H1 (cell line): ENCODE measurements around the gene HLA-DPA1. TPM values are rescaled to one million over a fixed set of nuclear protein-coding genes. Genes with fewer than 3 reads are reported as not detected.

Experiments
- CTCF ChIA-PET: fragments of 300-600 bp; sonication (Branson Sonifier 250); formaldehyde crosslinking; loops from one replicate; lab custom pipeline; 2021; ENCODE audit not compliant: partially characterized antibody; lab: Charles Lee
- POLR2A ChIA-PET: fragments of 300-600 bp; sonication (Branson Sonifier 250); formaldehyde crosslinking; loops from one replicate; lab custom pipeline; 2021; ENCODE audit warnings: inconsistent platforms; ENCODE audit not compliant: partially characterized antibody; lab: Charles Lee
- DNase-seq, 2 experiments: peaks; one replicate each; pipeline versions ENCODE4 v3.0.0 to v3.0.0-alpha.2; 2010 to 2022; ENCODE audit warnings: low spot score in 2 of 2, low read depth in 1 of 2, mixed read lengths in 1 of 2
- FAIRE-seq: peaks from 2 replicates; lab custom pipeline; 2011; peaks lifted over from hg19 to GRCh38; lab: Jason Lieb, UNC
- H2AFZ ChIP-seq: 2 replicates; pipeline ENCODE4 v1.8.1; 2012; ENCODE audit warnings: low read length, inconsistent platforms
- H2AK5ac ChIP-seq: 2 replicates; pipeline ENCODE4 v1.6.1; 2013; ENCODE audit warnings: low read depth, low read length
- H2BK120ac ChIP-seq: replicated peaks from 2 replicates; pipeline ENCODE3; 2013; ENCODE audit warnings: low read depth, low read length, inconsistent platforms
- H2BK12ac ChIP-seq: 2 replicates; pipeline ENCODE4 v1.6.1; 2013; ENCODE audit warnings: low read depth, low read length
- H2BK15ac ChIP-seq: 2 replicates; pipeline ENCODE4 v1.6.1; 2013; ENCODE audit warnings: low read length
- H2BK20ac ChIP-seq: 2 replicates; pipeline ENCODE4 v1.6.1; 2013; ENCODE audit warnings: low read length
- H2BK5ac ChIP-seq: 2 replicates; pipeline ENCODE4 v1.6.1; 2013; ENCODE audit warnings: low read depth, low read length
- H3K14ac ChIP-seq: 2 replicates; pipeline ENCODE4 v1.6.1; 2013; ENCODE audit warnings: inconsistent platforms; ENCODE audit not compliant: insufficient read length
- H3K18ac ChIP-seq: 2 replicates; pipeline ENCODE4 v1.6.1; 2013; ENCODE audit warnings: low read length; ENCODE audit errors: extremely low read depth
- H3K23ac ChIP-seq: 2 replicates; pipeline ENCODE4 v1.6.1; 2013; ENCODE audit warnings: inconsistent platforms; ENCODE audit not compliant: insufficient read length
- H3K23me2 ChIP-seq: 2 replicates; pipeline ENCODE4 v1.6.1; 2013; ENCODE audit warnings: low read depth, low read length
- H3K27ac ChIP-seq: 2 replicates; pipeline ENCODE4 v1.6.1; 2011; ENCODE audit warnings: low read depth, low read length, inconsistent platforms
- H3K27me3 ChIP-seq, 4 experiments: replicated peaks in 1 of 4; 1 replicate in 1 of 4; 2 replicates in 3 of 4; pipeline versions ENCODE4 v1.6.1 to v1.8.1; 2011 to 2013; ENCODE audit warnings: low read length in 3 of 4, mild to moderate bottlenecking in 3 of 4, inconsistent platforms in 2 of 4, mixed read lengths in 2 of 4, moderate library complexity in 1 of 4; ENCODE audit not compliant: control insufficient read depth in 3 of 4, insufficient read depth in 3 of 4; ENCODE audit errors: extremely low read depth in 1 of 4
- H3K36me3 ChIP-seq, 4 experiments: 2 replicates each; pipeline versions ENCODE4 v1.6.1 to v1.8.1; 2011 to 2013; ENCODE audit warnings: mild to moderate bottlenecking in 4 of 4, low read length in 3 of 4, moderate library complexity in 2 of 4, control low read depth in 1 of 4, inconsistent platforms in 1 of 4; ENCODE audit not compliant: insufficient read depth in 4 of 4, control insufficient read depth in 2 of 4
- H3K4ac ChIP-seq: replicated peaks from 2 replicates; pipeline ENCODE3; 2013; ENCODE audit warnings: low read length, low read depth, mixed read lengths, inconsistent platforms; ENCODE audit not compliant: insufficient read length
- H3K4me1 ChIP-seq, 4 experiments: replicated peaks in 1 of 4; 1 replicate in 1 of 4; 2 replicates in 3 of 4; pipeline versions ENCODE4 v1.6.1 to v1.8.1; 2011 to 2013; ENCODE audit warnings: low read length in 3 of 4, inconsistent platforms in 2 of 4, mixed read lengths in 1 of 4; ENCODE audit not compliant: insufficient read depth in 4 of 4, control insufficient read depth in 3 of 4
- H3K4me2 ChIP-seq, 2 experiments: 2 replicates each; pipeline versions ENCODE4 v1.6.1 to v1.8.1; 2011 to 2013; ENCODE audit warnings: low read depth in 2 of 2, low read length in 2 of 2, control low read depth in 1 of 2, inconsistent platforms in 1 of 2, mild to moderate bottlenecking in 1 of 2; ENCODE audit not compliant: insufficient read depth in 1 of 2
- H3K4me3 ChIP-seq, 4 experiments: fragments of 200-600, 300-600 bp in 1 of 4; sonication (generic), shearing (Covaris generic), sonication (Bioruptor Twin) in 1 of 4; 2 replicates each; pipeline versions ENCODE4 v1.5.1 to v1.8.1; 2011 to 2016; ENCODE audit warnings: low read length in 4 of 4, low read depth in 3 of 4, control low read depth in 2 of 4, inconsistent platforms in 2 of 4, mild to moderate bottlenecking in 2 of 4, mixed read lengths in 1 of 4, moderate library complexity in 1 of 4; ENCODE audit not compliant: insufficient read depth in 2 of 4; ENCODE audit errors: extremely low read depth in 1 of 4
- H3K56ac ChIP-seq: replicated peaks from 2 replicates; pipeline ENCODE3; 2013; ENCODE audit warnings: low read depth, mild to moderate bottlenecking, mixed read lengths, low read length, inconsistent platforms; ENCODE audit not compliant: insufficient read length
- H3K79me1 ChIP-seq: 2 replicates; pipeline ENCODE4 v1.6.1; 2013; ENCODE audit warnings: low read depth, low read length, control low read depth
- H3K79me2 ChIP-seq, 2 experiments: 2 replicates each; pipeline versions ENCODE4 v1.6.1 to v1.8.1; 2012 to 2013; ENCODE audit warnings: low read length in 2 of 2, mild to moderate bottlenecking in 2 of 2, inconsistent platforms in 1 of 2; ENCODE audit not compliant: insufficient read depth in 2 of 2, control insufficient read depth in 1 of 2
- H3K9ac ChIP-seq, 4 experiments: replicated peaks in 1 of 4; 1 replicate in 1 of 4; 2 replicates in 3 of 4; pipeline versions ENCODE4 v1.6.1 to v1.8.1; 2011 to 2013; ENCODE audit warnings: low read depth in 3 of 4, low read length in 3 of 4, control low read depth in 2 of 4, mild to moderate bottlenecking in 2 of 4, moderate library complexity in 2 of 4, inconsistent platforms in 1 of 4; ENCODE audit errors: extremely low read depth in 1 of 4
- H3K9me3 ChIP-seq, 2 experiments: 2 replicates each; pipeline versions ENCODE4 v1.6.1 to v1.8.1; 2012 to 2013; ENCODE audit warnings: mild to moderate bottlenecking in 2 of 2, moderate library complexity in 2 of 2, control low read depth in 1 of 2, inconsistent platforms in 1 of 2, low read depth in 1 of 2, low read length in 1 of 2, mixed read lengths in 1 of 2; ENCODE audit not compliant: insufficient read depth in 2 of 2
- H4K20me1 ChIP-seq, 2 experiments: replicated peaks in 1 of 2; 2 replicates each; pipeline versions ENCODE3 to v1.8.1; 2011 to 2013; ENCODE audit warnings: inconsistent platforms in 2 of 2, low read length in 2 of 2, mild to moderate bottlenecking in 1 of 2; ENCODE audit not compliant: insufficient read depth in 2 of 2, control insufficient read depth in 1 of 2
- H4K5ac ChIP-seq: 2 replicates; pipeline ENCODE4 v1.6.1; 2013; ENCODE audit warnings: low read length, low read depth, mixed read lengths, inconsistent platforms; ENCODE audit not compliant: insufficient read length
- H4K8ac ChIP-seq: 2 replicates; pipeline ENCODE4 v1.8.0; 2013; ENCODE audit warnings: mild to moderate bottlenecking, moderate library complexity, low read length, inconsistent platforms; ENCODE audit not compliant: insufficient read depth; ENCODE audit errors: extremely low read depth
- H4K91ac ChIP-seq: replicated peaks from 2 replicates; pipeline ENCODE3; 2013; ENCODE audit warnings: low read length, mixed read lengths, inconsistent platforms; ENCODE audit not compliant: insufficient read length
- BACH1 ChIP-seq: IDR thresholded peaks from 2 replicates; pipeline ENCODE4 v1.6.1; 2012; ENCODE audit warnings: low read length, improper control_type of control experiment
- BRCA1 ChIP-seq: IDR thresholded peaks from 2 replicates; pipeline ENCODE4 v1.6.1; 2012; ENCODE audit warnings: low read depth, low read length, improper control_type of control experiment
- CHD1 ChIP-seq: IDR thresholded peaks from 2 replicates; pipeline ENCODE4 v1.6.1; 2012; ENCODE audit warnings: low read depth, low read length, improper control_type of control experiment
- FOSL1 ChIP-seq: IDR thresholded peaks from 2 replicates; pipeline ENCODE4 v1.6.1; 2011; ENCODE audit warnings: mild to moderate bottlenecking, low read depth, low read length, moderate library complexity; ENCODE audit not compliant: insufficient read depth
- HDAC2 ChIP-seq, 2 experiments: fragments of 300-600 bp in 1 of 2; sonication (generic) in 1 of 2; IDR thresholded peaks; 2 replicates each; pipeline ENCODE4 v1.6.1; 2011 to 2012; ENCODE audit warnings: low read depth in 2 of 2, low read length in 2 of 2, mild to moderate bottlenecking in 2 of 2, moderate library complexity in 2 of 2, borderline replicate concordance in 1 of 2, inconsistent platforms in 1 of 2
- KDM1A ChIP-seq: fragments of 200-600, 300-600 bp; sonication (generic); IDR thresholded peaks from 2 replicates; pipeline ENCODE4 v1.7.1; 2016; ENCODE audit warnings: mild to moderate bottlenecking, low read length, borderline replicate concordance
- KDM4A ChIP-seq: IDR thresholded peaks from one replicate; pipeline ENCODE4 v1.7.1; 2012; ENCODE audit warnings: low read depth, mild to moderate bottlenecking, moderate library complexity, low read length, inconsistent platforms; ENCODE audit not compliant: severe bottlenecking
- PHF8 ChIP-seq: fragments of 200-600 bp; sonication (generic); conservative IDR thresholded peaks from 2 replicates; pipeline ENCODE4 v1.7.1; 2012; ENCODE audit warnings: low read depth, mild to moderate bottlenecking, inconsistent platforms, low read length, moderate library complexity
- SIX5 ChIP-seq: IDR thresholded peaks from 2 replicates; pipeline ENCODE4 v1.6.1; 2011; ENCODE audit warnings: mild to moderate bottlenecking, low read depth, low read length
- ZNF274 ChIP-seq: IDR thresholded peaks from 2 replicates; pipeline ENCODE4 v1.7.0; 2012; ENCODE audit warnings: low read length, borderline replicate concordance; ENCODE audit errors: extremely low read depth
- WGBS, 2 experiments: shearing (Covaris generic) in 1 of 2; methylation state at CpG; one replicate each; pipeline versions ENCODE4 v1.1.6 to v1.1.7; 2013 to 2015; ENCODE audit warnings: low lambda C conversion rate in 2 of 2, mixed read lengths in 2 of 2, inconsistent platforms in 1 of 2, low coverage in 1 of 2, missing lambda C conversion rate in 1 of 2; ENCODE audit not compliant: insufficient replicate concordance in 2 of 2, insufficient coverage in 1 of 2, insufficient read length in 1 of 2; ENCODE audit errors: extremely low coverage in 1 of 2, missing lambda C conversion rate in 1 of 2; 5-methylcytosine and 5-hydroxymethylcytosine counted together
- polyA plus RNA-seq, 7 experiments: library from polyadenylated mRNA; depleted of rRNA in 3 of 7; stranded (reverse) in 5 of 7; unstranded in 2 of 7; fragments of >200 nt in 5 of 7; fragments of 200-250 nt in 2 of 7; gene quantifications; 1 replicate in 5 of 7; 2 replicates in 1 of 7; 4 replicates in 1 of 7; pipeline versions ENCODE4 v1.2.1 to v1.2.3, GENCODE V29; 2011 to 2013; ENCODE audit warnings: missing spikeins in 2 of 7, mixed read lengths in 2 of 7
- total RNA-seq: library from RNA; stranded (reverse); fragmentation: NEBNext Ultra II Directional; extraction: Animal tissue kit (Norgen Biotek cat#: 25700); gene quantifications from 2 replicates; pipeline ENCODE4 v1.2.1, GENCODE V29; 2021
- TF ChIP-seq, protein P1 (sequence below): IDR thresholded peaks from 2 replicates; pipeline ENCODE4 v1.6.1; 2012; ENCODE audit warnings: inconsistent platforms

Gene HLA-DPA1
- total and polyA plus RNA-seq, 2 of the 8 experiments (the other 6 are each of a cell fraction or from before 2014, with no cell fraction given), result 6.2 to 13.1 TPM

- no peak overlapping the region for H3K23ac ChIP-seq
- H3K79me2 ChIP-seq, result no peaks in the 10 kb centered on the region
- no peak overlapping the region for H2AFZ ChIP-seq
- H3K18ac ChIP-seq, result no peak overlapping the region
- peaks cover 0 to 1% of the 10 kb centered on the region in 2 experiments for H4K20me1 ChIP-seq
- ChIA-PET CTCF (interaction anchor here (1.0 to 3.1 kb wide), 9 partner anchors 15 to 88 kb away, joined by 3 to 15 read pairs (median 7); partner anchors contain the start of gene HLA-DPA1), POLR2A (interaction anchor here (0.8 to 1.1 kb wide), 2 partner anchors 29 to 50 kb away, joined by 3 read pairs; no protein-coding TSS in a partner anchor)
- H2AK5ac ChIP-seq, result no peak overlapping the region
- H3K9me3 ChIP-seq, result no peaks in the 10 kb centered on the region
- no peak overlapping the region for H4K8ac ChIP-seq
- no peak overlapping the region for H4K5ac ChIP-seq
- H2BK15ac ChIP-seq, result no peak overlapping the region
- no peak overlapping the region for H4K91ac ChIP-seq
- no peak overlapping the region for H2BK12ac ChIP-seq
- H3K4me1 ChIP-seq, result no peaks in the 10 kb centered on the region
- H3K9ac ChIP-seq, result no peak overlapping the region
- no peak overlapping the region for H3K4me3 ChIP-seq
- H2BK20ac ChIP-seq, result no peak overlapping the region
- no peak for FAIRE-seq
- H3K56ac ChIP-seq, result no peak overlapping the region
- H3K23me2 ChIP-seq, result no peaks in the 10 kb centered on the region
- H3K36me3 ChIP-seq, result peaks cover 0 to 9% (median 5%) of the 10 kb centered on the region in 4 experiments; a peak in 3 of 8 replicates
- H3K27ac ChIP-seq, result no peak overlapping the region
- H3K4ac ChIP-seq, result no peak overlapping the region
- WGBS, 2 experiments, result 93% methylated on average over 3 of the region's 3 CpGs; no CpG with 5 or more reads in 1 of the 2 experiments
- H3K4me2 ChIP-seq, result no peak overlapping the region
- no peaks in the 10 kb centered on the region for H3K79me1 ChIP-seq
- H2BK5ac ChIP-seq, result no peak overlapping the region
- H3K14ac ChIP-seq, result no peak overlapping the region
- no peaks in the 10 kb centered on the region for H3K27me3 ChIP-seq
- H2BK120ac ChIP-seq, result no peak overlapping the region
- no peak for DNase-seq
- TF ChIP-seq FOSL1, result no peak
- TF ChIP-seq BACH1, result no peak
- no peak for TF ChIP-seq HDAC2 (IDR thresholded peaks at IDR 0.05; ENCODE audit: borderline replicate concordance in 1 of 2, low read depth in 2 of 2, low read length in 2 of 2)
- TF ChIP-seq ZNF274, result no peak
- no peak for TF ChIP-seq KDM1A
- no peak for TF ChIP-seq PHF8
- no peak for TF ChIP-seq BRCA1
- TF ChIP-seq, protein P1, sequence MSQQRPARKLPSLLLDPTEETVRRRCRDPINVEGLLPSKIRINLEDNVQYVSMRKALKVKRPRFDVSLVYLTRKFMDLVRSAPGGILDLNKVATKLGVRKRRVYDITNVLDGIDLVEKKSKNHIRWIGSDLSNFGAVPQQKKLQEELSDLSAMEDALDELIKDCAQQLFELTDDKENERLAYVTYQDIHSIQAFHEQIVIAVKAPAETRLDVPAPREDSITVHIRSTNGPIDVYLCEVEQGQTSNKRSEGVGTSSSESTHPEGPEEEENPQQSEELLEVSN, result no peak
- TF ChIP-seq CHD1, result no peak
- TF ChIP-seq SIX5, result no peak
- no peak for TF ChIP-seq KDM4A
Observed at GRCh38 chr6:33088258-33088930, 14.9 kb upstream of the HLA-DPA1 start.
